ENCODE measurements around the gene CDC123.

- TF ChIP-seq POLR2A (IDR thresholded peaks at IDR 0.05; ENCODE audit: low read depth, low read length) (no peak), POLR2AphosphoS5 (IDR thresholded peaks at IDR 0.05; ENCODE audit: low read depth, low read length) (no peak), TAF1 (IDR thresholded peaks at IDR 0.05; ENCODE audit: borderline replicate concordance, low read depth, low read length) (no peak)
Measured at GRCh38 chr10:12207114-12207513, 11.1 kb downstream of the CDC123 start.

Measured in GM12892 (cell line).